Nephron (organoid): ENCODE results near the gene SLC7A5.
A peak's percentile ranks its signal among the peaks of the same experiment; 100 is the strongest.

Experiments
- H3K27ac Mint-ChIP-seq, 3 experiments: 2 replicates each; pipeline ENCODE4 v1.8.0; 2020; ENCODE audit warnings: mixed read lengths in 3 of 3, mild to moderate bottlenecking in 2 of 3, moderate library complexity in 1 of 3
- H3K27me3 Mint-ChIP-seq: 2 replicates; pipeline ENCODE4 v1.8.0; 2021; ENCODE audit warnings: low read depth, mild to moderate bottlenecking, moderate library complexity, mixed read lengths
- H3K36me3 Mint-ChIP-seq: 2 replicates; pipeline ENCODE4 v1.8.0; 2020; ENCODE audit warnings: low read depth, mixed read lengths
- H3K4me1 Mint-ChIP-seq: 2 replicates; pipeline ENCODE4 v1.8.0; 2020; ENCODE audit warnings: mixed read lengths
- H3K4me3 Mint-ChIP-seq, 3 experiments: 2 replicates each; pipeline ENCODE4 v1.8.0; 2020; ENCODE audit warnings: mild to moderate bottlenecking in 3 of 3, mixed read lengths in 3 of 3, moderate library complexity in 2 of 3
- H3K9me3 Mint-ChIP-seq: 2 replicates; pipeline ENCODE4 v1.8.0; 2020; ENCODE audit warnings: mixed read lengths
- CTCF ChIP-seq, 3 experiments: fragments of 200-600 bp; sonication (generic); IDR thresholded peaks; one replicate each; pipeline ENCODE4 v1.5.0; 2021; ENCODE audit warnings: antibody characterized with exemption in 3 of 3; ENCODE audit not compliant: unreplicated experiment in 3 of 3

SLC7A5 gene

GRCh38 chr16:87822108-87822970 lies 47.0 kb downstream of the SLC7A5 start:
- TF ChIP-seq CTCF (IDR thresholded peaks at IDR 0.05; ENCODE audit: unreplicated experiment in 3 of 3) = no peak
- Mint-ChIP-seq H3K36me3 (no peaks in the 10 kb centered on the region), H3K27me3 (peaks cover 28% of the 10 kb centered on the region), H3K4me1 (peaks cover 39% of the 10 kb centered on the region), H3K9me3 (peaks cover 4% of the 10 kb centered on the region), H3K4me3 (peak overlapping the region; percentile 19 to 45 (median 42)), H3K27ac (peak overlapping the region; percentile 87 to 98 (median 91))

GRCh38 chr16:87821376-87822107 lies 47.8 kb downstream of the SLC7A5 start:
- H3K27ac Mint-ChIP-seq = peak overlapping the region; percentile 87 to 98 (median 91)
- peaks cover 7% of the 10 kb centered on the region for H3K9me3 Mint-ChIP-seq
- peaks cover 39% of the 10 kb centered on the region for H3K4me1 Mint-ChIP-seq
- H3K36me3 Mint-ChIP-seq = no peaks in the 10 kb centered on the region
- peak overlapping the region in 1 of 3 experiments; percentile 45 for H3K4me3 Mint-ChIP-seq
- no peak for TF ChIP-seq CTCF (IDR thresholded peaks at IDR 0.05; ENCODE audit: unreplicated experiment in 3 of 3)
- peaks cover 29% of the 10 kb centered on the region for H3K27me3 Mint-ChIP-seq

GRCh38 chr16:87819983-87820382 lies 49.3 kb downstream of the SLC7A5 start:
- Mint-ChIP-seq H3K36me3 (no peaks in the 10 kb centered on the region), H3K9me3 (peaks cover 7% of the 10 kb centered on the region), H3K27me3 (peaks cover 23% of the 10 kb centered on the region), H3K4me1 (peaks cover 33% of the 10 kb centered on the region), H3K4me3 (no peak overlapping the region), H3K27ac (peak overlapping the region in 2 of 3 experiments; percentile 42 to 48)
- TF ChIP-seq CTCF (IDR thresholded peaks at IDR 0.05; ENCODE audit: unreplicated experiment in 3 of 3) = no peak

GRCh38 chr16:87819282-87819681 lies 50.0 kb downstream of the SLC7A5 start:
- TF ChIP-seq CTCF (IDR thresholded peaks at IDR 0.05; ENCODE audit: unreplicated experiment in 3 of 3) = no peak
- H3K4me3 Mint-ChIP-seq = no peak overlapping the region
- H3K27ac Mint-ChIP-seq = no peak overlapping the region
- no peaks in the 10 kb centered on the region for H3K36me3 Mint-ChIP-seq
- peaks cover 27% of the 10 kb centered on the region for H3K4me1 Mint-ChIP-seq
- H3K27me3 Mint-ChIP-seq = peaks cover 21% of the 10 kb centered on the region
- H3K9me3 Mint-ChIP-seq = peaks cover 7% of the 10 kb centered on the region

GRCh38 chr16:87818533-87819161 lies 50.7 kb downstream of the SLC7A5 start:
- Mint-ChIP-seq H3K36me3 (no peaks in the 10 kb centered on the region), H3K9me3 (peaks cover 7% of the 10 kb centered on the region), H3K4me1 (peaks cover 27% of the 10 kb centered on the region), H3K27me3 (peaks cover 21% of the 10 kb centered on the region), H3K4me3 (no peak overlapping the region), H3K27ac (peak overlapping the region in 1 of 3 experiments; percentile 51)
- TF ChIP-seq CTCF (IDR thresholded peaks at IDR 0.05; ENCODE audit: unreplicated experiment in 3 of 3) = no peak
